ENCODE data around the gene TMEM61.

Gene TMEM61

GRCh38 chr1:55040083-55040932, 59.9 kb downstream of the TMEM61 start:
- no peak for DNase-seq

GRCh38 chr1:55040933-55041494, 60.6 kb downstream of the TMEM61 start:
- DNase-seq = no peak

- DNase-seq = no peak
Observed at GRCh38 chr1:55041613-55042012, 61.2 kb downstream of the TMEM61 start.

Measured in T-helper 2 cell (primary cell).